Kidney (tissue), 14 donors: ENCODE data around the gene SULF2. TPM values are rescaled to one million over a fixed set of nuclear protein-coding genes. Genes with fewer than 3 reads are reported as not detected.
A peak's percentile ranks its signal among the peaks of the same experiment; 100 is the strongest.
"Not testable (repeated sequence)": the region's sequence is repeated elsewhere in the genome, so short reads cannot be mapped to it uniquely, and the experiment has no call there.

ENCODE experiments used
- DNase-seq, 5 donors: peaks; one replicate each; pipeline ENCODE4 v3.0.0-alpha.2; 2013 to 2020
- FAIRE-seq: peaks from 2 replicates; lab custom pipeline; 2012; peaks lifted over from hg19 to GRCh38; lab: Jason Lieb, UNC
- H3K27ac ChIP-seq, 2 donors: one replicate each; pipeline ENCODE4 v1.7.0; 2013; ENCODE audit warnings: low read depth in 2 of 2, low read length in 2 of 2, inconsistent platforms in 1 of 2
- H3K27me3 ChIP-seq: one replicate; pipeline ENCODE4 v1.7.1; 2013; ENCODE audit warnings: low read length, inconsistent platforms; ENCODE audit not compliant: control insufficient read depth, insufficient read depth
- H3K36me3 ChIP-seq, 3 donors: one replicate each; pipeline versions ENCODE4 v1.7.0 to v1.7.1; 2013; ENCODE audit warnings: low read length in 3 of 3, control low read depth in 1 of 3, inconsistent platforms in 1 of 3; ENCODE audit not compliant: insufficient read depth in 3 of 3, control insufficient read depth in 2 of 3
- H3K4me1 ChIP-seq, 3 donors: one replicate each; pipeline versions ENCODE4 v1.7.0 to v1.7.1; 2013; ENCODE audit warnings: low read length in 3 of 3, inconsistent platforms in 1 of 3, low read depth in 1 of 3; ENCODE audit not compliant: control insufficient read depth in 2 of 3, insufficient read depth in 2 of 3
- H3K4me3 ChIP-seq, 3 donors: one replicate each; pipeline versions ENCODE4 v1.7.0 to v1.8.1; 2013; ENCODE audit warnings: low read length in 3 of 3, control low read depth in 1 of 3, inconsistent platforms in 1 of 3
- H3K9ac ChIP-seq, 3 donors: one replicate each; pipeline versions ENCODE4 v1.7.0 to v1.7.1; 2013; ENCODE audit warnings: low read length in 3 of 3, control low read depth in 1 of 3, inconsistent platforms in 1 of 3
- H3K9me3 ChIP-seq, 3 donors: one replicate each; pipeline versions ENCODE4 v1.7.0 to v1.7.1; 2013; ENCODE audit warnings: low read length in 3 of 3, control low read depth in 1 of 3, inconsistent platforms in 1 of 3; ENCODE audit not compliant: control insufficient read depth in 2 of 3, insufficient read depth in 1 of 3
- CTCF ChIP-seq: IDR thresholded peaks from 3 replicates; pipeline ENCODE4 v1.5.1; 2012; ENCODE audit warnings: mild to moderate bottlenecking, moderate library complexity, borderline replicate concordance; ENCODE audit not compliant: insufficient read depth; ENCODE audit errors: extremely low read depth
- intact Hi-C: fragments of 100-400 bp; cut with DNase I; formaldehyde crosslinking; loops from one replicate; pipeline ENCODE4 v1.11.1; 2022
- polyA plus RNA-seq: library from polyadenylated mRNA; stranded (reverse); fragments of 350-450 nt; fragmentation: Illumina TruSeq; extraction: RNeasy Lipid Tissue Mini Kit (QIAGEN cat#74804); gene quantifications from one replicate; pipeline ENCODE4 v1.2.3, GENCODE V29; 2014; ENCODE audit warnings: low read depth, low replicate concordance; ENCODE audit not compliant: insufficient read depth
- total RNA-seq: library from RNA; stranded (reverse); fragmentation: NEBNext Ultra II Directional; extraction: Animal tissue kit (Norgen Biotek cat#: 25700); gene quantifications from one replicate; pipeline ENCODE4 v1.2.1, GENCODE V29; 2021
- donor health status: control.
- donor health status: control.
- donor health status: control.
- donor health status: control.
- donor health status: control.
- donor health status: DM: yes; HTN: yes; CAD: no.
- donor health status: Normal renal cell carcinoma (clear cell type).

The SULF2 gene
- total and polyA plus RNA-seq, 2 donors from 2014 or later = 85.1 to 257 TPM

GRCh38 chr20:47795214-47795907 lies 10.1 kb upstream of the SULF2 start:
- no peak for TF ChIP-seq CTCF
- Histone ChIP-seq H3K9ac (no peak overlapping the region), H3K27me3 (no peaks in the 10 kb centered on the region), H3K36me3 (no peaks in the 10 kb centered on the region), H3K4me3 (no peak overlapping the region), H3K4me1 (no peaks in the 10 kb centered on the region), H3K9me3 (no peaks in the 10 kb centered on the region), H3K27ac (no peak overlapping the region)
- intact Hi-C loops = no loop called here
- FAIRE-seq = no peak
- DNase-seq = peak in 1 of 5 donors; percentile 84

GRCh38 chr20:47794264-47794663 lies 9.0 kb upstream of the SULF2 start:
- FAIRE-seq, H3K27ac ChIP-seq, H3K27me3 ChIP-seq, H3K9ac ChIP-seq, DNase-seq, H3K36me3 ChIP-seq, intact Hi-C loops, H3K4me1 ChIP-seq, H3K4me3 ChIP-seq, H3K9me3 ChIP-seq: not testable (repeated sequence)

- Histone ChIP-seq H3K36me3 (no peaks in the 10 kb centered on the region), H3K4me3 (no peak overlapping the region), H3K9ac (no peak overlapping the region), H3K9me3 (no peaks in the 10 kb centered on the region), H3K27me3 (no peaks in the 10 kb centered on the region), H3K27ac (peak overlapping the region in 1 of 2 donors; percentile 33), H3K4me1 (no peaks in the 10 kb centered on the region)
- FAIRE-seq = no peak
- peak in 2 of 5 donors; percentile 50 to 78 for DNase-seq
- intact Hi-C loops = no loop called here
- no peak for TF ChIP-seq CTCF
These were observed 6.8 kb upstream of the SULF2 start for GRCh38 chr20:47792021-47792618.

GRCh38 chr20:47791084-47791599 lies 5.9 kb upstream of the SULF2 start:
- H3K4me3 ChIP-seq = no peak overlapping the region
- no peak for FAIRE-seq
- no peaks in the 10 kb centered on the region for H3K36me3 ChIP-seq
- DNase-seq = no peak
- no peak overlapping the region for H3K9ac ChIP-seq
- TF ChIP-seq CTCF = no peak
- H3K4me1 ChIP-seq = peaks cover 0 to 2% (median 0%) of the 10 kb centered on the region in 3 donors
- H3K27me3 ChIP-seq = no peaks in the 10 kb centered on the region
- no peak overlapping the region for H3K27ac ChIP-seq
- H3K9me3 ChIP-seq = no peaks in the 10 kb centered on the region
- intact Hi-C loops = no loop called here
